IPS DF 6.9 (cell line): Measurements from ENCODE around the gene DMAC2.
"Not testable (repeated sequence)": the region's sequence is repeated elsewhere in the genome, so short reads cannot be mapped to it uniquely, and the experiment has no call there.

Experiments
- DNase-seq: peaks from one replicate; pipeline ENCODE4 v3.0.0-alpha.2; 2013; ENCODE audit warnings: low read depth, low spot score
- H3K27ac ChIP-seq: one replicate; pipeline ENCODE4 v1.5.1; 2013; ENCODE audit warnings: low read length, control low read depth
- H3K27me3 ChIP-seq: 2 replicates; pipeline ENCODE4 v1.6.1; 2013; ENCODE audit warnings: mild to moderate bottlenecking, low read length; ENCODE audit not compliant: control insufficient read depth, insufficient read depth
- H3K36me3 ChIP-seq: 2 replicates; pipeline ENCODE4 v1.6.1; 2013; ENCODE audit warnings: low read length; ENCODE audit not compliant: control insufficient read depth, insufficient read depth
- H3K4me1 ChIP-seq: 2 replicates; pipeline ENCODE4 v1.6.1; 2013; ENCODE audit warnings: low read length; ENCODE audit not compliant: control insufficient read depth, insufficient read depth
- H3K4me3 ChIP-seq: 2 replicates; pipeline ENCODE4 v1.5.1; 2013; ENCODE audit warnings: mild to moderate bottlenecking, low read length
- H3K9me3 ChIP-seq: 2 replicates; pipeline ENCODE4 v1.6.1; 2013; ENCODE audit warnings: low read length, inconsistent platforms; ENCODE audit not compliant: control insufficient read depth, insufficient read depth
- WGBS: extraction: QIAGEN DNeasy Blood & Tissue Kit; methylation state at CpG from one replicate; pipeline ENCODE4 v1.1.7; 2013; ENCODE audit warnings: mixed read lengths, missing lambda C conversion rate; ENCODE audit not compliant: insufficient read length, insufficient coverage; 5-methylcytosine and 5-hydroxymethylcytosine counted together

Gene DMAC2

DNA sequence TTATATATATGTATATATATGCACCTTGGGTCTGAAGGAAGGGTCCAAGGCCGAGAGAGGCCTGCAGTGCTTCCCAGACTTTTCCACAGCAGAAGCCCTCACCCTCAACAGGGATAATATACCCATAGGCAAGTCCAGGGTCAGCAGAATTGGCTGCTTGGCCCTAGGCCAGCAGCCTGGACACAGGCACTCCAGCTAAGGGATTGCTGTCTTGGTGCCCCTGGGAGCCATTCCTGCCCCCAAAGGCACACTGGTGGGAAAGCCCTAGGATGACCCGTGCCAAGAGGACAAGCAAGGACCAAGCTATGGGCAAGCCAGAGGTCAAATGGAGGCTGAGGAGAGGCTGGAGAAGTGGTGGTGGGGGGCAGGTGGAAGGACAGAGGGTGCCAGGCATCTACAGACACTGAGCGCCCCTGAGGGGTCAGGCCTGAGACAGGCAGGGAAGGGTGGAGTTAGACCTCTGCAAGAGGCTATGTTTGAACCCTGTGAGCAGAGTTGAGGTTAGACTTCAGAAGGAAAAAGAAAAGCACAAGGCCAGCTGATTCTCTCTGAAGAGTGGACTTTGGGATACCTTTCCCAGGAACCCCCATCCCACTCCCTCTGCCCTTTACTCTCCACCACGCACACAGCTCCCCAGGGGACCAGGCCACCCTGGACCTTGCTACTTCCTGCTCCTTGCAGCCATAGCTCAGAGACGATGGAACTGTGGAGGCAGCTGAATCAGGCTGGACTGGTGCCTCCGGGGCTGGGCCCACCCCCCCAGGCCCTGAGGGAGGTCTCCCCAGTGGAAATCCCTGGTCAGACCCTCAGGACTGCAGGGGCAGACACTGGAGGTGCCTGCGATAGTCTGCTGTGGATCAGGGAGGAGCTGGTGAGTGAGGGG is 3.0 kb upstream of the DMAC2 start, which contains the start of gene ERICH4:
Gene ERICH4, plus strand, starts transcription at position 684 of the 883 bp plus-strand sequence. Its CDS starts 14 bp downstream, at position 698.
- Histone ChIP-seq H3K27me3 (no peaks in the 10 kb centered on the region; the same call in 1 of the 2 replicates), H3K36me3 (0 out of 2 replicates have a peak, but pooled peaks cover 2% of the 10 kb centered on the region), H3K4me3 (no peak within 1 kb of the TSS), H3K9me3 (no peaks in the 10 kb centered on the region), H3K27ac (no peak within 1 kb of the TSS), H3K4me1 (no peaks in the 10 kb centered on the region)
- DNase-seq, result no peak
- no CpG with 5 or more reads among the region's 7 CpGs for WGBS

DNA sequence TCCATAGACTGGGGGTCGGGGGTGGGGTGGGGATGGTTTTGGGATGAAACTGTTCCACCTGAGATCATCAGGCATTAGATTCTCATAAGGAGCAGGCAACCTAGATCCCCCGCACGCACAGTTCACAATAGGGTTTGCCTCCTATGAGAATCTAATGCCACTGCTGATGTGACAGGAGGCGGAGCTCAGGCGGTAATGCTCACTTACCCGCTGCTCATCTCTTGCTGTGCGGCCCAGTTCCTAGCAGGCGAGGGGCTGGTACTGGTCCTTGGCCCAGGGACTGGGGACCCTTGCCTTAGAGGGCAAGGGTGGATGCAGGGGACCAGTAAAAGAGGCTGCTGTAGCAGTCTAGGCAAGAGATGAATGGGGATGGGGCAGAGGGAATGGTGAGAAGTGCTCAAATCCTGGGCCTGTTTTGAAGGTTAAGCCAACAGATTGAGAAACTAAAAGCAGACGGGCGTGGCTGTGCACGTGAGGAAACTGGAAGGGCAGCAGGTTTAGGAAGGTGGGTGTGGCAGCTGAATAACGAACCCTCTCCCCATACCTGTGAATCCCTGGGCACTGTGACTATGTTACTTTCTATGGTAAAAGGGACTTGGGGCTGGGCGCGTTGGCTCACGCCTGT is 1.7 kb upstream of the DMAC2 start:
- no peak for DNase-seq
- no peaks in the 10 kb centered on the region for H3K4me1 ChIP-seq
- no peaks in the 10 kb centered on the region for H3K9me3 ChIP-seq
- H3K27me3 ChIP-seq, result no peaks in the 10 kb centered on the region
- H3K4me3 ChIP-seq, result no peak overlapping the region
- no peak overlapping the region for H3K27ac ChIP-seq
- 0 out of 2 replicates have a peak, but pooled peaks cover 2% of the 10 kb centered on the region for H3K36me3 ChIP-seq
- no CpG with 5 or more reads among the region's 15 CpGs for WGBS

- no peak overlapping the region for H3K4me3 ChIP-seq
- no peaks in the 10 kb centered on the region for H3K4me1 ChIP-seq
- H3K9me3 ChIP-seq, result no peaks in the 10 kb centered on the region
- WGBS, result no CpG with 5 or more reads among the region's 7 CpGs
- DNase-seq, result no peak
- H3K27me3 ChIP-seq, result no peaks in the 10 kb centered on the region
- no peak overlapping the region for H3K27ac ChIP-seq
- peaks cover 6% of the 10 kb centered on the region; the same call in 1 of the 2 replicates for H3K36me3 ChIP-seq
These were observed 1.7 kb downstream of the DMAC2 start for GRCh38 chr19:41437944-41438574.

DNA sequence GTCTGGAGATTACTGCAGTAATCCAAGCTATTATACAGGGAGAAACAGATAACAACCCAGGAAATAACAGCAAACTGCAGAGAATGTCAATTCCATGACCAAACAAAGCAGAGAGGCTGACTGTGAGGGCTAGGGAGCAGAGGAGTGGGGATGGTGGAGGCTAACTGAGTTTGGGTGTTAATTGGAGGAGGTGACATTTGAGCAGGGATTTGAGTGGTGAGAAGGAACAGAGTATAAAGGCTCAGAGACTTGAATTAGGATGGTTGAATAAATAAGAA is 3.1 kb downstream of the DMAC2 start:
- Histone ChIP-seq H3K9me3 (no peaks in the 10 kb centered on the region), H3K36me3 (peaks cover 20% of the 10 kb centered on the region), H3K4me1 (no peaks in the 10 kb centered on the region), H3K4me3 (no peak overlapping the region), H3K27me3 (no peaks in the 10 kb centered on the region), H3K27ac (no peak overlapping the region)
- DNase-seq, result no peak

- Histone ChIP-seq H3K27me3 (no peaks in the 10 kb centered on the region), H3K36me3 (peaks cover 20% of the 10 kb centered on the region), H3K4me3 (no peak overlapping the region), H3K27ac (no peak overlapping the region), H3K9me3 (no peaks in the 10 kb centered on the region), H3K4me1 (no peaks in the 10 kb centered on the region)
- DNase-seq, result no peak
- WGBS, result no CpG with 5 or more reads among the region's 19 CpGs
These were observed 3.6 kb downstream of the DMAC2 start for GRCh38 chr19:41435936-41436673.

DNA sequence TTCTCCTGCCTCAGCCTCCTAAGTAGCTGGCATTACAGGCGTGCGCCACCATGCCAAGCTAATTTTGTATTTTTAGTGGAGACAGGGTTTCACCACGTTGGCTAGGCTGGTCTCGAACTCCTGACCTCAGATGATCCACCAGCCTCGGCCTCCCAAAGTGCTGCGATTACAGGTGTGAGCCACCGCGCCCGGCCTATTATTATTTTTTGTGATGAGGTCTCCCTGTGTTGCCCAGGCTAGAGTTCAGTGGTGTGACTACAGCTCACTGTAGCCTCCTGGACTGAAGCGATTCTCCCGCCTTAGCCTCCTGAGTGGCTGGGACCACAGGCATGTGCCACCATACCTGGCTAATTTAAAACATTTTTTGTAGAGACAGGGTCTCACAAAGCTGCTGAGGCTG is 4.3 kb downstream of the DMAC2 start:
- H3K4me3 ChIP-seq, H3K4me1 ChIP-seq, H3K9me3 ChIP-seq, H3K27me3 ChIP-seq, DNase-seq, H3K27ac ChIP-seq: not testable (repeated sequence)
- WGBS, result no CpG with 5 or more reads among the region's 11 CpGs
- H3K36me3 ChIP-seq, result peaks cover 20% of the 10 kb centered on the region

GRCh38 chr19:41434450-41434849 is 5.3 kb downstream of the DMAC2 start:
- Histone ChIP-seq H3K27ac (no peak overlapping the region), H3K4me3 (no peak overlapping the region), H3K9me3 (no peaks in the 10 kb centered on the region), H3K27me3 (no peaks in the 10 kb centered on the region), H3K4me1 (no peaks in the 10 kb centered on the region), H3K36me3 (peaks cover 20% of the 10 kb centered on the region)
- WGBS, result no CpG with 5 or more reads among the region's 5 CpGs
- DNase-seq, result no peak

DNA sequence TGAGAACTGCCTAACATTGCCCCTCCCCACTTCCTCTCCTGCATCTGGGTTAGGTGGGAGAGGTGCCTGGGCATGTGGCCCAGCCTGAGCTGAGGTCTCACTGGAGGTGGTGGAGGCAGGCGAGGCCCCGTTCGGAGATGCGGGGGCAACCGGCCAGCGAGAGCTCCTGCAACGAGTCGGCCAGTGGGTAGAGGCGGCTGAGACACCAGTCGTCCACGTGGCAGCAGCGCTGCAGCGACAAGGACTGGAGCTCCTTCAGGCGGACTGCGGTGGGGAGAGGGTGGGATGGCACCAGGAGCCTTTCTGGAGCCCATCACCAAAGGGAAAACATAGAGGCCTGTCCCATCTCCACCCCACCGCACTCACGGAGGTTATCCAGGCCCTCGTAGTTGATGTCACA is 6.5 kb downstream of the DMAC2 start:
- no CpG with 5 or more reads among the region's 18 CpGs for WGBS
- Histone ChIP-seq H3K36me3 (peaks cover 20% of the 10 kb centered on the region), H3K27me3 (no peaks in the 10 kb centered on the region), H3K9me3 (no peaks in the 10 kb centered on the region), H3K27ac (no peak overlapping the region), H3K4me1 (no peaks in the 10 kb centered on the region; the same call in 1 of the 2 replicates), H3K4me3 (no peak overlapping the region)
- no peak for DNase-seq

DNA sequence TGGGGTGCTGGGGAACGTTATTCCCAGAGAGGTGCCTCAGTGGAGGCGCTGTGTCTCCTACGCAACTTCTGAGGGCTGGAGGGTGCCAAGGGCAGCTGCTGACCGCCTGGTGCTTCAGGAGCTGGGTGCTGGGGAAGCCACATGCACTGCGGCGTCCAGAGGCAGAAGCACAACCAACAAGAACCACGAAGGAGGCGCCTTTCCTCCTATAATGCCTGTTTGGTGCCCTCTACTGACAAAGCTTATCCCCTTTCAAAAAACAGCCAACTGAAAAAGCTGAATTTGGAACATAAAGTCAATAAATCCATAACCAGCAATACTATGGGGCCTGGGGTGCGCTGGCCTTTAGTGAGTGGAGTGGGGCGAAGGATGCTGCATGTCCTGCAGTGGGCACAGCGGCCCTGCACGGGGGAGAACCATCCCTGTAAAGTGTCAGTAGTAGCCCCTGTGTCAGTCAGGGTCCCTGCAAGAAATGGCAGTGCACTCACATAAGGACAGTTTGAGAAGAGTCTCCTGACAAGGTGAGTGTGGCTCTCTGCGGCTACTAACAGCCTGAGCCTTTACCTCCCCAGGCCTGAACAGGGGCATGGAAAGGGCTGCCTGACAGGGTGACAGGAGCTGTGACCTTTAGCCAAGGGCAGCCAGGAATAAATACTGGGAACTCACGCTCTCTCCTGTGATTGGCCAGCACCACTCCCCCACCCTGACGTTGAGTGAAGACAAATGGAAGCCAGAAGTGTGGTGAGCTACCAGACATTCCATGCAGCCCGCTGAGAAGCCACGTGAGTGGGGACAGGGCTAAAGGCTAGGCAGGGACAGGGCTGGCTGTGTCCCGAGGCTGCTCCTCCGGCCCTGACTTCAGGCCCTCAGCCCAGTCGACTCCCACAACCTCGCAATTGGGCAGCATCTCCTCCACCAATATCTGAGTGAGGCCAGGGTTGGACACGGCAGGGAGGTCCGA is 8.0 kb downstream of the DMAC2 start:
- no peak overlapping the region for H3K27ac ChIP-seq
- DNase-seq, result no peak
- no peaks in the 10 kb centered on the region for H3K27me3 ChIP-seq
- H3K9me3 ChIP-seq, result no peaks in the 10 kb centered on the region
- no peak overlapping the region for H3K4me3 ChIP-seq
- H3K36me3 ChIP-seq, result peaks cover 18% of the 10 kb centered on the region
- no peaks in the 10 kb centered on the region; the same call in 1 of the 2 replicates for H3K4me1 ChIP-seq
- WGBS, result no CpG with 5 or more reads among the region's 23 CpGs
